Measurements from ENCODE around the gene ZDHHC16.

- TF ChIP-seq CSRNP3 (CRISPR knock-in tag; IDR thresholded peaks at IDR 0.05) = no peak
- TF ChIP-seq PPARA (CRISPR knock-in tag; IDR thresholded peaks at IDR 0.05; ENCODE audit: borderline replicate concordance) = no peak
- TF ChIP-seq ZNF70 (CRISPR knock-in tag; IDR thresholded peaks at IDR 0.05) = no peak
- no peak for TF ChIP-seq PATZ1 (CRISPR knock-in tag; IDR thresholded peaks at IDR 0.05; ENCODE audit: borderline replicate concordance)
- TF ChIP-seq TSHZ2 (CRISPR knock-in tag; IDR thresholded peaks at IDR 0.05) = no peak
- TF ChIP-seq ARNTL (CRISPR knock-in tag; IDR thresholded peaks at IDR 0.05; ENCODE audit: borderline replicate concordance, low read depth) = no peak
- no peak for TF ChIP-seq ZFP3 (CRISPR knock-in tag; IDR thresholded peaks at IDR 0.05)
- no peak for TF ChIP-seq ZFP30 (CRISPR knock-in tag; IDR thresholded peaks at IDR 0.05)
- TF ChIP-seq ZNF8 (CRISPR knock-in tag; IDR thresholded peaks at IDR 0.05) = no peak
- no peak for TF ChIP-seq CREB5 (CRISPR knock-in tag; IDR thresholded peaks at IDR 0.05; ENCODE audit: low read depth)
- no peak for TF ChIP-seq ZNF565 (CRISPR knock-in tag; conservative IDR thresholded peaks at IDR 0.05; ENCODE audit: low read depth)
- TF ChIP-seq RARB (CRISPR knock-in tag; IDR thresholded peaks at IDR 0.05) = no peak
These were observed 38.1 kb upstream of the ZDHHC16 start for GRCh38 chr10:97407952-97408248.
